ENCODE data around the gene EIPR1. TPM values are rescaled to one million over a fixed set of nuclear protein-coding genes. Genes with fewer than 3 reads are reported as not detected.

The EIPR1 gene
- total and polyA plus RNA-seq, 4 donors = 12.0 to 26.8 (median 23.4) TPM

DNA sequence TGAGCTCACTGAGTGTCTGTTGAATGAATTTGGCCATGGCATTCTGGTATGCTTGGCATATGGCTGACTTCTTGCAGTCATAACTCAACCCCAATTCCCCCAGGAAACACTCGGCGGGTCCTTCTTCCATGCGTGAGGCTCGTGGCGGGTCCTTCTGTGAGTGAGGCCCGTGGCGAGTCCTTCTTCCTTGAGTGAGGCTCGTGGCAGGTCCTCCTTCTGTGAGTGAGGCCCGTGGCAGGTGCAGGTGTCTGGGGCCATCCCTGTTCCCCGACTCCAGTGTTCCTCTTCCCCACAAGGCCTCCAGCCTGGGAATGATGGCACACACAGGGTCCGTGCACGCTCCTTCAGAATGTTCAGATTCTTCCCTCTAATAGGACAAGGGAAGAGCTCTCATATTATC, 169.0 kb downstream of the EIPR1 start:
- Histone ChIP-seq H3K27me3 (ENCODE audit: control insufficient read depth in 3 of 3, insufficient read depth in 3 of 3, low read length in 2 of 3) (no peaks in the 10 kb centered on the region), H3K4me1 (ENCODE audit: control insufficient read depth in 5 of 5, insufficient read depth in 5 of 5, low read length in 5 of 5) (peaks cover 0 to 2% (median 0%) of the 10 kb centered on the region in 5 donors), H3K36me3 (ENCODE audit: control insufficient read depth in 4 of 4, insufficient read depth in 4 of 4, low read length in 4 of 4) (peaks cover 0 to 14% (median 2%) of the 10 kb centered on the region in 4 donors), H3K9me3 (ENCODE audit: control insufficient read depth in 4 of 4, insufficient read depth in 3 of 4, low read length in 3 of 4) (peaks cover 0 to 2% (median 0%) of the 10 kb centered on the region in 4 donors), H3K4me3 (no peak overlapping the region), H3K9ac (ENCODE audit: insufficient read depth in 1 of 2, low read length in 2 of 2) (no peak overlapping the region), H3K27ac (ENCODE audit: low read depth in 1 of 2, low read length in 1 of 2) (no peak overlapping the region)
- TF ChIP-seq CTCF (IDR thresholded peaks at IDR 0.05; ENCODE audit: control extremely low read depth, extremely low read depth) = no peak
- no peak for DNase-seq
- no peak for ATAC-seq (ENCODE audit: insufficient read depth, low FRiP score)
- WGBS, 2 donors = 96 to 97% methylated on average over 12 of the region's 12 CpGs

DNA sequence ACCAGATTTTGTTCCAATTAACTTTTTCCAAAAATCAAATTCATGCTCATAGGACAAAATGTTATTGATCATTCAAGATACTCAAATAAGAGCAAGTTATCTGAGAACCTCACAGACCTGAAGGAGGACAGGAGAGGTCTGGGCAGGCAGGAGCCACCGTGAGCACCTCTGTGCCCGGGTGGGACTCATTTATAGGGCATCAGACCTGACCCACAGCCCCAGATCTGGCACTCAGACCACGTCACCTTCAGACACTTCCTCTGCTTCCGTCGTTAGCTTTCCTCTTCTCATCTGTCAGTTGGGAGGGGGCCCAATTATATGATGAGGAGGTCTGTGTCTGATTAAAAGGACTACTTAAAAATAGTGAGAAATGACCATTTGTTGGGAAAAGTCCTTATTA, 169.4 kb downstream of the EIPR1 start:
- H3K36me3 ChIP-seq (ENCODE audit: control insufficient read depth in 4 of 4, insufficient read depth in 4 of 4, low read length in 4 of 4) = peaks cover 0 to 14% (median 2%) of the 10 kb centered on the region in 4 donors
- DNase-seq (no peak), ATAC-seq (ENCODE audit: insufficient read depth, low FRiP score) (no peak)
- 90% methylated on average over 5 of the region's 5 CpGs for WGBS, 2 donors
- no peak overlapping the region for H3K4me3 ChIP-seq
- peaks cover 0 to 2% (median 0%) of the 10 kb centered on the region in 5 donors for H3K4me1 ChIP-seq (ENCODE audit: control insufficient read depth in 5 of 5, insufficient read depth in 5 of 5, low read length in 5 of 5)
- no peak for TF ChIP-seq CTCF (IDR thresholded peaks at IDR 0.05; ENCODE audit: control extremely low read depth, extremely low read depth)
- peaks cover 0 to 2% (median 0%) of the 10 kb centered on the region in 4 donors for H3K9me3 ChIP-seq (ENCODE audit: control insufficient read depth in 4 of 4, insufficient read depth in 3 of 4, low read length in 3 of 4)
- no peaks in the 10 kb centered on the region for H3K27me3 ChIP-seq (ENCODE audit: control insufficient read depth in 3 of 3, insufficient read depth in 3 of 3, low read length in 2 of 3)
- H3K9ac ChIP-seq (ENCODE audit: insufficient read depth in 1 of 2, low read length in 2 of 2) = no peak overlapping the region
- H3K27ac ChIP-seq (ENCODE audit: low read depth in 1 of 2, low read length in 1 of 2) = no peak overlapping the region

DNA sequence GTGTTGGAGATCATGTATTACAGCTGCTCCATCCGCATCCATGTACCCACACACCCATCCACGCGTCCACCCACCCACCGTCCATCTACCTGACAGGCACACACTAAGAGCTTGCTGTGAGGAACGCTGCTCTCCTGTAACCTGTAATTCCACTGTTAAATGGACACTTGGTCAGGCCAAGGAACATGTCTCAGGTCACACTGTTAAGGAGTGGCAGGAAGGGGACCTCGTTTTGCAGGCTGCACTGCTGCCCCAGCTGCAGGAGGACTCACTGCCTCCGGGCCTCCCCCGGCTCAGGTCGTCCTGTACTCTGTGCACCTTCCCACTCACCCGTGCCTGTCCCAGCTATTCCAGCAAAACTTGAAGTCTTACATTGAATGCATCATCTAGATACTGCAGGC, 170.5 kb downstream of the EIPR1 start:
- WGBS, 2 donors = 91 to 97% methylated on average over 10 of the region's 10 CpGs
- H3K36me3 ChIP-seq (ENCODE audit: control insufficient read depth in 4 of 4, insufficient read depth in 4 of 4, low read length in 4 of 4) = peaks cover 0 to 14% (median 2%) of the 10 kb centered on the region in 4 donors
- H3K27me3 ChIP-seq (ENCODE audit: control insufficient read depth in 3 of 3, insufficient read depth in 3 of 3, low read length in 2 of 3) = no peaks in the 10 kb centered on the region

More for the DNA sequence above, 170.5 kb downstream of the EIPR1 start:
- TF ChIP-seq CTCF (IDR thresholded peaks at IDR 0.05; ENCODE audit: control extremely low read depth, extremely low read depth) = no peak
- Histone ChIP-seq H3K27ac (ENCODE audit: low read depth in 1 of 2, low read length in 1 of 2) (no peak overlapping the region), H3K9me3 (ENCODE audit: control insufficient read depth in 4 of 4, insufficient read depth in 3 of 4, low read length in 3 of 4) (peaks cover 0 to 2% (median 0%) of the 10 kb centered on the region in 4 donors), H3K9ac (ENCODE audit: insufficient read depth in 1 of 2, low read length in 2 of 2) (no peak overlapping the region), H3K4me1 (ENCODE audit: control insufficient read depth in 5 of 5, insufficient read depth in 5 of 5, low read length in 5 of 5) (peaks cover 0 to 2% (median 0%) of the 10 kb centered on the region in 5 donors), H3K4me3 (no peak overlapping the region)
- DNase-seq (no peak), ATAC-seq (ENCODE audit: insufficient read depth, low FRiP score) (no peak)
